Fibroblast of skin of left biceps (primary cell): ENCODE data around the gene SOHLH2.

Source experiments
- DNase-seq, 2 experiments: peaks; one replicate each; pipeline ENCODE4 v3.0.0-alpha.2; 2013; ENCODE audit warnings: low read depth in 2 of 2

SOHLH2 gene

GRCh38 chr13:36214163-36214921, at the start of gene SOHLH2:
SOHLH2 (minus strand) TSS chr13:36214556; CDS start chr13:36214526, 30 bp downstream.
- no peak for DNase-seq

GRCh38 chr13:36261976-36262375, 47.6 kb upstream of the SOHLH2 start:
- DNase-seq: no peak

- no peak for DNase-seq
These were observed 46.7 kb upstream of the SOHLH2 start for GRCh38 chr13:36261011-36261410.

- no peak for DNase-seq
These were observed 45.2 kb upstream of the SOHLH2 start for GRCh38 chr13:36259361-36260137.

GRCh38 chr13:36258831-36259230, 44.5 kb upstream of the SOHLH2 start:
- no peak for DNase-seq

GRCh38 chr13:36251526-36251925, 37.2 kb upstream of the SOHLH2 start:
- no peak for DNase-seq

GRCh38 chr13:36251017-36251416, 36.7 kb upstream of the SOHLH2 start:
- DNase-seq: no peak

- DNase-seq: no peak
These were observed 34.3 kb upstream of the SOHLH2 start for GRCh38 chr13:36248700-36249099.

GRCh38 chr13:36244990-36245389, 30.6 kb upstream of the SOHLH2 start:
- DNase-seq: no peak

GRCh38 chr13:36244073-36244472, 29.7 kb upstream of the SOHLH2 start:
- DNase-seq: no peak

GRCh38 chr13:36242761-36243160, 28.4 kb upstream of the SOHLH2 start:
- DNase-seq: no peak

GRCh38 chr13:36231236-36231635, 16.9 kb upstream of the SOHLH2 start:
- no peak for DNase-seq

- DNase-seq: no peak
These were observed 10.4 kb upstream of the SOHLH2 start for GRCh38 chr13:36224730-36225129.

- no peak for DNase-seq
These were observed 5.5 kb upstream of the SOHLH2 start for GRCh38 chr13:36219883-36220282.

GRCh38 chr13:36217456-36217855, 3.1 kb upstream of the SOHLH2 start:
- no peak for DNase-seq

- no peak for DNase-seq
These were observed 1.6 kb downstream of the SOHLH2 start for GRCh38 chr13:36212789-36213188.

- no peak for DNase-seq
These were observed 2.8 kb downstream of the SOHLH2 start for GRCh38 chr13:36211567-36211966.

GRCh38 chr13:36210738-36211137, 3.6 kb downstream of the SOHLH2 start:
- DNase-seq: no peak

GRCh38 chr13:36207672-36208071, 6.7 kb downstream of the SOHLH2 start:
- DNase-seq: no peak

- no peak for DNase-seq
These were observed 21.1 kb downstream of the SOHLH2 start for GRCh38 chr13:36193151-36193855.

GRCh38 chr13:36192166-36192565, 22.2 kb downstream of the SOHLH2 start:
- no peak for DNase-seq

GRCh38 chr13:36190771-36191170, 23.6 kb downstream of the SOHLH2 start:
- no peak for DNase-seq

- no peak for DNase-seq
These were observed 25.9 kb downstream of the SOHLH2 start for GRCh38 chr13:36188441-36188840.
